HG02973 (cell line): ENCODE results near the gene C15orf39.
"Not testable (repeated sequence)": the region's sequence is repeated elsewhere in the genome, so short reads cannot be mapped to it uniquely, and the experiment has no call there.

ENCODE experiments used
- ATAC-seq: cut with Tn5 transposase; IDR thresholded peaks from one replicate; pipeline ENCODE4 v1.9.1; 2021; ENCODE audit warnings: moderate library complexity; ENCODE audit not compliant: unreplicated experiment

The C15orf39 gene

DNA sequence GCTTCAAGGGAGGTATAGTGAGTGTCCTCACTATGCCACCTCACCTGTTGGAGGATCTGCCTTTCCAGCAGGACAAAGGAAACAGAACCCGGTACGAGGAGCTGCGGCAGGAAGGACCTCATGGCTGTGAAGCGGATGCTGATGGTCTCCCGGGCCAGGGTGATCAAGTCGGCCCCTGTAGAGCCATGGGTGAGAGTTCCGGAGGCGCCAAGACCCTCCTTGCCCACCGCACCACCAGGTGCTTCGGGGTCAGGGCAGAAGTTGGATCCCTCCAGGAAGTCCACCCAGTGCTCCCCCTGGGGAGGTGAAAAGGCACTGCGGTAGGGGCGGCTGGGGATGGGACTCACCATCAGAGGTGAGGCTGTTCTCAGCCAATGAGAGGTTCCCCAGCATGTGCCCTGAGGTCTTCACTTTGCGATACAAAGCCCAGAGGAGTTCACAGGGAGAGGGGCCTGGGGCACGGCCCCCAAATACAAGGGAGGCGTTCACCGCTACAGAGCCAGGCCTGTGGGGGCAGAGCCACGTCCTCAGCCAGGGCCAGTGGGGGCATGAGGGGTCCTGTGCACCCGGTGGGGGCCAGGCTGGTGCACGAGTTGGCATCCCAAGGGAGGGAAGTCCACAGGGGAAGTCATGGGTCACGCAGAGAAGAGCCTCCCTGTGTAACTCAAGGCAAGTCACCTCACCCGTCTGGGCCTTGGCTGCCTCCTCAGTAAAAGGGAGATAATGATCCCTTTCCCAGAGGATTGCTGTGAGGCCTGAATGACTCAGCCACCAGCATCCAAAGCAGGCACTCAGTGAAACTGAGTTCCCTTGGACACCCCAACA is 27.7 kb downstream of the C15orf39 start:
- no peak for ATAC-seq

GRCh38 chr15:75230016-75230343 is 28.3 kb downstream of the C15orf39 start:
- no peak for ATAC-seq

DNA sequence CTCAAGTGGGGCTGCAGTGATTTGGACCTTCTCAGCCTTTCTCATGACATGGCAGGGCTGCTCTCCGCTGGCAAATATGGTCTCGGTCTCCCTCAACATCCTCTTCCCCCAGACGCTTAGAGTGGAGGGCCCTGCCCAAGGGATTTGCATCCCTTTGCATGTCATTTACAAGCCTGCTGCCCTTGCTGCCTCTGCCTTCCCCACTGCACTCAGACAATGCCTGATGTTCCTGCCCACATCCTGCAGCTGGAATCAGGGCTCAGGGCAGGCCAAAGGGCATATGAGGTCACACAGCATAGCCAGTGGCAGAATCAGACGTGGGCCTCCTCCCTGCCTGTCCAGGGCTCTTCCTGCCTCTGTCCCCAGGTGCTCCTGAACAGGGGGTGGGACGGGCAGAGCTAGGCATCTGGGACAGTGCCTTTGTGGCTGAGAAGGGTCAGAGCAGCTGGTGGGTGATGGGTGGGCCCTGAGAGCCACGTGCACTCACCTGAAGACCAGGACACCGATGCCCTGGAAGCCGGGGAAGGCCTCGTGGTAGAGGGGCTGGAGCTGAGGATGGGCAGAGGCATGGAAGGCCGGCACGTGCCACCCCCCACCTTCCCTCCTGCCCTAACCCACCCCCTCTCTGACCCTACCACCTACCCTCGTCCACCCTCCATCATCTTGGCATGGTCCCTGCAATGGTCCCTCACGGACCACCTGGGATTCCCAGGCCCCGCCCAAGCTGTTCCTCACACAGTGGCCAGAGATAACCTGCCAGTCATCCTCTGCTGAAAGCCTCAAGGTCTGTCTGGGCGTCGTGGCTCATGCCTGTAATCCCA is 29.1 kb downstream of the C15orf39 start:
- ATAC-seq: no peak

- ATAC-seq: no peak
Observed at GRCh38 chr15:75231836-75232235, 30.2 kb downstream of the C15orf39 start.

DNA sequence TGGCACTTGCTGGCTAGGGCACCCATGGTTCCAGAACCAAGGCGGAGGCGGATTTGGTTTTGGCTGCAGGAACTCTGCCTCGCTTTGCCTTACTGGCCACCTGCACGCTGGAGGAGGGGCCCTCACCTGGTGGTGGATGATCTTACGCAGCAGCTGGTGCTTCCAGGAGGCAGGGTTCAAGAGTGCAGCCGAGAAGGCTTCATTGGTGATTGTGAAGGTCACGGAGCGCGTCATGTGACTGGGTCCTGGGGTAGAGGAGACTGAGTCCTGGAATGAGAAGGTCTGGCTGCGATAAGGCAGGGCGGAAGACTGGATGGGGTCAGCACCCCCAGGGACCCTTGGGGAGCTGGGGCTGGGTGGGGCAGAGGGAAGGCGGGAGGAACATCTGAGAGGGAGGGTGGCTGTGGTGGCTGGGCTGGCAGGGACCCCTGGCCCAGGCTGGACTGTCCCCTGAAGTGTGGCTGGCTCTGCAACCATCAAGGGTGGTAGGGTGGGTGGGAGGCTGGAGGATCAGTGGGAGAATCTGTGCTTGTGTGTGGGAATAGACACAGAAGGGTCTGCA is 30.7 kb downstream of the C15orf39 start:
- no peak for ATAC-seq

DNA sequence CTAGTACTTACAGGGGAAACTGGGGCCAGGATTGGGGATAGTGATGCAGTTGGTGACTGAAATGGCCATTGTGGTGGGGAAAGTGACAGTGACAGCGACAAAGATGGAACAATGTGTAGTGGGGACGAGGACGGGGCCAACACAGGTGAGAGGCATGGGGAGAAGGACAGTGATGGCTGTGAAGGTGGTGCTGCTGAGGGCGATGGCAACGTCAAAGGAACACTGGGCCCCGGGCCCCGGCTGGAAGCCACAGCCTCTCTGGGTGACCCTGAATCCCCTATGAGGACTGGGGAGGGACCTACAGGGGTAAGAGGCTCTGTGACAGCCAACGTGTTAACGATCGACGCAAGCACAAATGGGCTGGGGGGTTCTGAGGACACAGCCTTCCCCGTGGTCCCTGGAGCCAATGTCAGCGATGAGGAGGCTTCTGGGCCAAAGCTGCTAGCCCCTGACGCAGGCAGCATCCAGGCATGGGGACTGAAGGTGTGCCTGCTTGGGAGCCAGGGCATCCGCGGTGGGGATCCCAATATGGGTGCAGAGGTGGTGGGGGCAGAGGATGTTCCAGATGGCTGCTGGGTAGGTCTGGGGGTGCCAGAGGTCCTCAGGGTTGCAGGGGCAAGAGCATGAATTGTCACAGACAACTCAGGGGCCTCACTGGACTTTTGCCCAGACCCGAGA is 31.3 kb downstream of the C15orf39 start:
- ATAC-seq: no peak

DNA sequence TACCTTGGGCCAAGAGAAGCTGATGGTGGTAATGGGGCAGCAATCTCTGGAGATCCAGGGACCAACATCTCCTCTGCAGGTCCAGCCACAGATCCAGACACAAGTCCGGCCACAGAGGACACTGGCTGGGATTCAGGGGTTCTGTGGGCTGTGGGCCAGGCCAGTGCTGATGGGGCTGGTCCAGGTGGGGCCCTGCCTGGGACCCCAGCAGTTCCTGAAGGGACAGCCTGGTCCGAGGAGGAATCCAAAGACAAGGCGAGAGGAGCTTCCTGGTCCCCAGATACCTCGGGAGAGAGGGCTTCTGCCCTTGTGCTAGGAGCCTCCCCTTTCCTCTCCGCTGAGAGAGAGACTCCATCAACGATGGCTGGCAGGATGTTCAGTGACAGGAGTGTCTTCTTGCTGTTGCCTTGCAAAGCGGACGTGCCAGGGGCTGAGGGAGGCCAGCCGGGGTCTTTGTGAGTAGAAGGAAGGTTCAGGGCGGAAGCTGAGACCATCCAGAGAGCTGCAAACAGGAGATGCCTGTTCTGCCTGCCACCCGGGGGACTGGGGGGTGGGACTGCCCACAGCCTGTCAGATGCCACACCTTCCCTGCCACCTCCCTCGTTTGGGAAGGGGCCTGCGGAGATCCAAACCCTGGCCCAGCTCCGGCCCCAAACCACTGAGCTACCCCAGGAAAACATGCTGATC is 32.0 kb downstream of the C15orf39 start:
- ATAC-seq: no peak

DNA sequence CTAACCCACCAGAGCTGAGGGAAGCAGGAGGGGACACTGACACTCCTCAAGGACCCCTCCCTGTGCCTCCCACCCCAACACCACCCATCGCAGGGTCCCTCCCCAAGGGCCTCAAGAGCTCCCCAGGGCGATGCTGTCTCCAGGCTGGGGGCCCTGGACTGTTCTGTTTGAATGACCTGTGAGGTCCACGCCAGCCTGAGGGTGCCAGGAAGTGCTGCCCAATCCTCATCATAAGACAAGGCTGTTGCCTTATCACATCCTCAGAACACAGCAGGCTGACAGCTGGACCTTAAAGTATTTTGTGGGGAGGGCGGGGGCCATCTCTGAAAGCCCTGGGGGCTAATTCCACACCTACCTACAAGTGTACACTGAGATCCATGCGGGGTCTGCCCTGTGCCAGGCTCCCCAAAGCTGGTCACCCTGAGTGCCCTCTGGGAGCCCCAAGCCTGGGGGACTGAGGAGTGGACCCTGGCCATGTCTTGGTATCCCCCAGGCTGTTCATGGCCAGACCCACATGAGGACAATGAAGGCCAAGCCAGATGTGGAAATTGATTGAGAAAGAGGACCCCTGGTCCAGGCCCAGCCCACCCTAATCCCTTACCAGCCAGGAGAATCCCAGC is 32.6 kb downstream of the C15orf39 start:
- ATAC-seq: no peak

DNA sequence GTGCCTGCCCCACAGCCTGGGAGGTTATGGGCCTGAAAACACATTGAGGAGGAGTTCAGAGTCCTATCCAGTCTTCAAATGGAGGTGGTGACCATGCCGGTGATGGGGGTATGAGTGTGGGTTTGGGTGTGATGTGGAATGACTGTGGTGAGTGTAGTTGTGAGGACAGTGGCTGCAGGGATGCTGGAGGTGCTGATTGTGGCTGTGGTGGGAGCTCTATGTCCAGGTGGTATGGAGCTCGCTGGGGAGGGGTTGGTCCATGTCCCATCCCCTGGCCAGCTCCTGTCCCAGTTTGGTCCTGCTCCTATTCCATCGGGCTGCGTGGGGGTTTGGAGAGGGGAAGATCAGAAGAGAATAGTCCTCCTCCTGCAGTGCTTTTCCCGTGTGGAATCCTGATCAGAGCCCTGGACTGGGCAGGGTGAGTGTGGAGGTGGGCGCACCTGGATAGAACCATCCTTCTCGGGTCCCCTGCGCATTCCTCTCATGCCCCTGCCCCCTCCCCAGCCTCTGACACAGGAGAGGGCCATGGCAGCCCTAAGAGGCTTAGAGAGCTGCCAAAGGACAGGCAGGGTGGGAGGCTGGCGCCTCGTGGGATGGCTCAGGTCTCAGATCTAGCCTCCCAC is 33.5 kb downstream of the C15orf39 start:
- ATAC-seq: no peak

DNA sequence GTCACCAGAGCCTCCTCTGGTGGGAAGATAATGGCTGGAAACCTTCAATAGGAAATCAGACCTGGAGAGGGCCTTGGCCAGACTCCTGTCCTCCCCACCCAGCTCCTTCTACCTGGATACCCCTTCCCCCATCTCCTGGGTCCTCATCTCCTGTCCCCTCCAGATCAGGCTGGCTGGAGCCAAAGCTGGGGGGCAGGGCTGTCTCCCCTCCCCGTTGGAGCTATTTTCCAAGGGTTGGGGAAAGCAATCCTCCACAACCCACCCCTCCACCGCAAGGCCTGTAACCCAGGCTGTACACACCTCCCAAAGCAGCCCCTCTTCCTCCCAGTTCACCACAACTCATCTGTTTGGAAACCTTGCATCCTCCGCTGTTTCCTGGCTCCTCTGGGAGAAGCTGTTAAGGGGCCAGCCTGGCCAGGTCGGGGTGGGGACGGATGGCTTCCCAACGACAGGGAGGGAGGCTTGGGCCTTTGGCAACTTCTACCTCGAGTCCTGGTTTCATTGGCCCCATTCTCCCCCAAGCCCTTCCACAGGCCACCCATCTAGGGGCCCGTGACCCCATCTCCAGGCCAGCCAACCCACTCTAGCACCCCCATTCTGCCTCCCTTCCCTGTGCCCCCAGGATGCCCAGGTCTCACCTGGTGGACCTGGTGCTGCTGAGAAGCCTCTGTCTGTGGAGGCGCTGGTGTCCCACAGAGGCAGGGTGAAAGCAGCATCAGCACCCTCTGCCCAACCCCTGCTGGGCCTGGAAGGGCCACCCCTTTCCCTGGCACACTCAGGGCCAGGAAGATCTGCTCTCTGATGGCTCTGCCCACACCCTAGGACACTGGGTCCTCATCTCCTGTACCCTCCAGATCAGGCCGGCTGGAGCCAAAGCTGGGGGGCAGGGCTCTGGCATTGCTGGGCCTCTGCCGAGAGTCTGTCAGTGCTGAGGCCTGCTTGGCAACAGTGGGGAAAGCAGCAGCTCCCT is 34.4 kb downstream of the C15orf39 start:
- no peak for ATAC-seq

GRCh38 chr15:75237316-75237982 is 35.8 kb downstream of the C15orf39 start:
- ATAC-seq: no peak

DNA sequence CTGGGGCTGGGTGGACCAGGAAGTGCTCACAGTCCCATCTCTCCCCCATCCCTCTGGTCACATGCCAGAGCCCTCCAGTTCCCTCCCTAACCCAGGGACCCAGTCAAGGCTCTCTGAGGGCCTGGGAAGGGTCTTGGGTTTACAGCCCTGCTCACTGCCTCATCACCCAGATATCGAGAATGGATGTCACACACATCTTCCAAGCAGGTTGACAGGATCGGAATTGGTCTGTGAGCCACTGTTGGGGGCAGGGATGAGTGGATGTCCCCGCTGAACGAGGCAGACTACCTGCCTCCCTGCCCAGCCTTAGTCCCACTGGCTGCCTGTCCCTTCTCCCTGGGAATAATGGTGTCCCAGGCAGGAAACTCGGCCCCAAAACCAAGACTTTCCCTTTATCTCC is 36.5 kb downstream of the C15orf39 start:
- ATAC-seq: no peak

DNA sequence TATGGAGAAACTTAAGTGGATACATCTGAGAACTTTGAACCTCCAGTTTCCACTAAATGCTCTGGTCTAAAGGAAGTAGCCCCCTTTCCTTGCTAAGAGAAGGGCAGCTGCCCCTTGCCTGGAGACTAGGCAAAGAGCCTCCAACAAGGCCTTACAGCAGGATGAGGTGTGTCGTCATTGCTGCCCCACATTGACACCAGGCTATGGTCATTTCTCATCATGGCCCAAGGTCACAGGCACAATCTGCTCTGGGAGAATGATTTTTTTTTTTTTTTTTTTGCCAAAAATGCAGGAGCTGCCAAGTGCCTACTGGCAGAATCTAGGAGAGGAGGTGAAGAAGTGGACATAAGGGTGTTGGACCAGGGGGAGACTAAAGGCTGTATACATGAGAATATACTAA is 44.1 kb downstream of the C15orf39 start:
- not testable (repeated sequence) for ATAC-seq

DNA sequence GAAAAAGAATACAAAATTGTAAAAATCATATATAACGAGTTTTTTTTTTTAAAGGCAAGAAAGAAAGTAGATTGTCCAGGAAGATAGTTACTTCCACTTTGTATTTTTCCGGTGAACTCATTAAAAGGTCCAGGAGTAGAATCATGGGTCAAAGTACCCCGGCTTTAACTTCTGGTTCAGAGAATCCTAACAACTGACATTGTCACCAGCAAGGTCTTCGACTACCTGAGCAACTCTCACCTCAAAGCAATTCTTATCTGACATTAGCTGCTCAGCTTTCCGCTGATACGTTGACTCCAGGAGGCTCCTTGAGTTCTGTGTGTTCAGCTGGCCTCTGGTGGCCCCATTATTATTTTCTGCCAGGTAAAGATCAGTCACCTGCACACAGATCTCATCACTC is 47.3 kb downstream of the C15orf39 start:
- not testable (repeated sequence) for ATAC-seq

GRCh38 chr15:75249726-75250125 is 48.0 kb downstream of the C15orf39 start:
- no peak for ATAC-seq

DNA sequence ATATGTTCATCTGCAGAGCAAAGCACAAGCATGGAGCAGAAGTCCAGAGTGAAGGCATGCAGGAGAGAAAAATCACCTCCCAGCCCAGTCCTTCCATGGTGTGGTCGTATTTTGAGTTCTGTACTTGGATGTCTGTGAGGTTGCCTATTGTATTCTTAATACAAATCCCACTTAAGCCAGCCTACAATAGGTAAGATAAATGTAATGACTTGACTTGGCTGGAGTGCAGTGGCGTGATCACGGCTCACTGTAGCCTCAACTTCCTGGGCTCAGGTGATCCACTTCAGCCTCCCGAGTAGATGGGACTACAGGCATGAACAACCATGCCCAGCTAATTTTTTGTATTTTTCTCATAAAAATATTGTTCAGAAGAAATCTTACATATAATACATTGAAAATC is 49.7 kb downstream of the C15orf39 start:
- ATAC-seq: not testable (repeated sequence)

DNA sequence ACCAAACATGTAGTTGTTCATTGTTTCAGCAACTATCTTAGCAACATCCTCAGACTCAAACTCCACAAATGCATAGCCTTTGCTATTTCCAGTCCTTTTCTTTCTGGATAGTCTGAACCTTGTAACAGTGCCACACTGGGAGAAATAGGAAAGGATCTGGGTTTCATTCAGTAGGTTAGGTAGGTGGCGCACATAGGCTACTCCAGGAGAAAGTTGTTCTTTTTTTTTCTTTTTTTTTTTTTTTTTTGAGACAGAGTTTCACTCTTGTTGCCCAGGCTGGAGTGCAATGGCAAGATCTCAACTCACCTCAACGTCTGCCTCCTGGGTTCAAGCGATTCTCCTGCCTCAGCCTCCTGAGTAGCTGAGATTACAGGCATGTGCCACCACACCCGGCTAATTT is 50.6 kb downstream of the C15orf39 start:
- ATAC-seq: not testable (repeated sequence)

DNA sequence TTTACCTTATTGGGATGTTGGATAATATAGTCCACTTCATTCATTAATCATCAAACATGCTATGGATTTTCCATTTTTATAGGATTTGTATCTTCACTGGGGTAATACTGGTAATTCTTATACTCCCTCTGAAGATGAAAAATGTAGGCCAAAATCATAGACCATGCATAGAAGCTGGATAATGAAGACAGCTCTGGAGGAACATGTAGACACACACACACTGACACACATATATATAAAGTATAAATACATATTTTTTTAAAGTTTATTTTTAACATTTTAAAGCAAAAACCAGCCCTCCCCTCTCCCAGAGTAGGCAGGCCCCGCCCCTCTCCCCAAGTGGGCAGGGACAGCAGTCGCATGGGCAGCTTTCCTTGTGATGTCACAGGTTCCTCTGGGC is 56.4 kb downstream of the C15orf39 start, which contains the start of gene GOLGA6C:
Gene GOLGA6C (plus strand): TSS at position 301 of the 400 bp plus-strand sequence. CDS start 265 bp downstream, outside the sequence.
- not testable (repeated sequence) for ATAC-seq
